AG20443 (cell line): ENCODE measurements around the gene KRT3.
"Not testable (repeated sequence)": the region's sequence is repeated elsewhere in the genome, so short reads cannot be mapped to it uniquely, and the experiment has no call there.

Experiments used
- DNase-seq: peaks from one replicate; pipeline ENCODE4 v3.0.0; 2012; ENCODE audit warnings: low spot score, mixed read lengths

The KRT3 gene

DNA sequence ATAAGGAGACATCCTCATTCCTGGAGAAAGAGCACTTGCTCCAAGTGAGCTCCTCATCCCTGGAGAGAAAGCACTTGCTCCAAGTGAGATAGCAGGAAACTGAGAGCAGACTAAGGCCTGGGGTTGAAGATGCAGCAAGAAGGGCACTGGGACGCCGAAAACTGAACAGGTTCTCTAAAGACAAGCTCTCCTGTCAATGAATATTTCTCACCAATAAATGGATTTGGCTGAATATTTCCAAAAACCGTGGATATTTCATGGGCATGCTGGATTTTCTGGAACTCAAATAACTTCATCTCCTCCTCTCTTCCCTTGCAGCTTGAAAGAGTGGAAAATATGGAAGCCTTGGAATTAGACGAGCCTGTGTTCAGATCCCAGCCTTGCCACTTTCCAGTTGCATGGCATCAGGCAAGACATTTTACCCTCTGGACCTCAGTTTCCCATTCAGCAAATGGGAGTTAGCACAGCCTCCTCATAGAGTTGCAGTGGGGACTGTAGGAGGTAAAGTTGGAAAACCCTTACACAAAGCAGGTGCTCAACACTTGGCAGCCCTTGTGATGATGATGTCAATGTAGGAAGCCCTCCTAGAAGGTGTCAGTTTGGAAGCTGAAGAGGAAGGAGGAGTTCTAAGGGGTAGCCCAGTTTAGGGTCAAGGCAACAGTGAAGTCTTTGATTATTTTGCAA is 14.4 kb downstream of the KRT3 start:
- no peak for DNase-seq

DNA sequence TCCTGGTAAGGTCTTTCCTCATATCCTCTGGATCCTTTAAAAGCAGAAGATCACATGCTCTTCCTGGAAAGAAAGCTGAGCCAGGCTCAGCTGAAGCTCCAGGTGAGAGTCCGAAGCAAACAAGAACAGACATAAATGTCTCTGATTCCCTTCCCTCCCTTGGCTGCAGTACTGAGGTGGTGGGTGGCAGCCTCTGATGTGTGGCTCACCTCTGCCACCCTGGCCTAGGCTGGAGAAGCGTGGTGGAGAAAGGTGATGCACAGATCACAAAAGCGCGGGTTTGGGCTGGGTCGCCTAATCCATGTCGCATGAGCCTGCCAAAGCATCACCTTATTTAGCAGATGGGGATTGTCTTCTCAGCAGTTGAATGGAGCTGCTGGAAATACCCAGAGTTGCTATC is 16.0 kb downstream of the KRT3 start:
- DNase-seq, result no peak

DNA sequence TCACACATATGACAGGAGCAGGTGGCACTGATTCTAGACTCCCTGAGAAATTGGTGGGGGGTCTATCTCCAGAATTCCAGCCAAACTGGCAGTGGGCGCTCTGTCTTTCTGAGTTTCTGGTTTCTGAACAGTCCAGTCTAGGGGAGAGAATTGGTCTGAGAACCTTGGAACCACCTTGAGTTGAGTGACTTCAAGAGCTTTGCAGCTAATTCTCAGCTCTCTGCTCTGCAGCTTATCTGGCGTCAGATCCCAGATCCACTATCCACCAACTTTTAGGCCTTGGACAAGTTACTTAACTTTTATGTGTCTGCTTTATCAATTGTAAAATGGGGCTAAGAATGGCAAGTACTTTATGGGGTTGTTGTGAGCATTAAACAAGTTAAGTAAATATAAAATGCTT is 17.1 kb downstream of the KRT3 start:
- no peak for DNase-seq

- DNase-seq, result no peak
Measured at GRCh38 chr12:52777566-52777965, 18.4 kb downstream of the KRT3 start.

DNA sequence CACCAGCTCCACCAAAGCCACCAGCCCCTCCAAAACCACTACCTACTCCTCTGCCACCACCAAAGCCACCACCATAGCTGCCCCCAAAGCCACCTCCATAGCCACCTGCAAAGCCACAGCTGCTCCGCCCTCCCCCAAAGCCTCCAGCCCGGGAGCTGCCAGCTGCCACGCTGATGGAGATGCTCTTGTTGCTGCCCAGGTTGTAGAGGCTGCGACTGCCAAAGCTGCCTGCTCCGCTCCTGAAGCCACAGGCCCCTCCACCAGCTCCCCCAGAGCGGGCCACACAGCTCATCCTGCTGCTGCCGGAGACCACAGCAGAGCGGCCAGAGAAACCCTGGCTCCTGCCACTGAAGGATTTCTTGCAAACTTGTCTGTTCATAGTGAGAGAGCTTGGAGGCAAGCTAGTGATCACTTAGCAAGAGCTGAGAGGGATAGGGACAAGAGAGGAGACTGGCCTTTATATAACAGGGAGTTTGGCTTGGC is 19.0 kb downstream of the KRT3 start, which contains the start of gene KRT76:
TSS of gene KRT76 (minus strand) at position 433 of the 483 bp plus-strand sequence. CDS start at position 379, 54 bp downstream.
- no peak for DNase-seq

- DNase-seq, result no peak
Measured at GRCh38 chr12:52776435-52776834, 19.5 kb downstream of the KRT3 start.

DNA sequence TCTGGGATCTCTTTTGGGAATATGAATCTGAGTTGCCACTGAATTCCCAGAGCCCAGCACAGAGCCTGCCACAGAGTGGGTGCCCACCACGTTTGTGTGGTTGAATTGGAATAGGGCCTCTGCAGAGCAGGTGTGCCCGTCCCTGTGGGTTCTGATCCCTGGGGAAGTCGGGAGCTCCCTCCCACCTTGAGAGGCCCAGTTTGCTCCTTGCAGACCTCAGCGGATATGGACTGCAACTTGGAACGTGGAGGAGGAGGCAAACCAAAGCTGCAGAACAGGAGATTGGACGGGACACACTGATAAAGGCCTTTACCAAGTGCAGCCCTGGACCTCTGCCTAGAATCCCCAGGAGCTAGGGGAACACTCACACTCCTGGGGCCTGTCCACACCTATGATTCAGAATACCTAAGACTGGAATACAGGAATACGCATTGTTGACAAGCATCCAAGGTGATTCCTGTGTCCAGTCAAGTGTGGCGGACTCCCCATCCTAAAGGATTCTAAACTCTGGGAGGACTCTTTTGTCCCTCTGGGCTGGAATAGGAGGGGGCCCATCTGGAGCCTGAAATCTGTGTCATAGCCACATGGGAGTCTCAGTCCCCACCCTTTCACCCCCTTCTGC is 21.2 kb downstream of the KRT3 start:
- DNase-seq, result no peak

DNA sequence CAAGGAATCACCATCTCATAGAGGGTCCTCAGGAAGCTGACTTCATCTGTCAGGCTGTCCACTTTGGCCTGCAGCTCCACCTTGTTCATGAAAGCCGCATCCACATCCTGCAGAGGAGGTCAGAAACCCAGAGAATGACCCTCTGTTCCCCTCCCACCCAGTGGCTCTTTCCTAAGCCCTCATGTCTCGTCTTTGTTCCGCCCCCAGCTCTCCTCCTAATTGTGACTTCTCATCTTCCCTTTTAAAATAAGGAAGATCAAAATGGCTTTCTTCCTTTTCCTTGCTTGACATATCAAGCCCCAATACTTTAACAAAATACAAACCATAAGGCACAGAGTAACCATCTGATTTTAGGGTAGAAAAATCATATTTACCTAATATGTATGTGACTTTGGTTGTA is 23.1 kb downstream of the KRT3 start:
- no peak for DNase-seq

GRCh38 chr12:52772188-52772587 is 23.7 kb downstream of the KRT3 start:
- DNase-seq, result no peak

DNA sequence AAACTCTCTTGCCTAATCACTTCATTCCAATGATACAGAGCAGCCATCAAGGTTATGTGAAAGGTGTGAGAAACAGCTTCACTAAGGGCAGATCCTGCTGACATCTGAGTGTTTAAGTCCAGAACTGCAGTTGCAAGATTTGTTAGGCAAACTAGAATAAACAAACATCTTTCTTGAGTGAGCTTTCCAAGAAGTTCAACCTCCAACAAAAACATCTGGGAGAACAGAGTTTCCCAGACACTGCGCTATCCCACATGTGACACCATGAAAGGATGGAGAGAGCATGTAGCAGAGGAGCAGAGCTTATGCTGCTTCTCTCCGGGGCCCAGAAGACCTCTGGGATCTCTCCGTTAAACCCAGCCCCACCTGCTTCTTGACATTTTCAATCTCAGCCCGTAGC is 24.4 kb downstream of the KRT3 start:
- DNase-seq, result no peak

DNA sequence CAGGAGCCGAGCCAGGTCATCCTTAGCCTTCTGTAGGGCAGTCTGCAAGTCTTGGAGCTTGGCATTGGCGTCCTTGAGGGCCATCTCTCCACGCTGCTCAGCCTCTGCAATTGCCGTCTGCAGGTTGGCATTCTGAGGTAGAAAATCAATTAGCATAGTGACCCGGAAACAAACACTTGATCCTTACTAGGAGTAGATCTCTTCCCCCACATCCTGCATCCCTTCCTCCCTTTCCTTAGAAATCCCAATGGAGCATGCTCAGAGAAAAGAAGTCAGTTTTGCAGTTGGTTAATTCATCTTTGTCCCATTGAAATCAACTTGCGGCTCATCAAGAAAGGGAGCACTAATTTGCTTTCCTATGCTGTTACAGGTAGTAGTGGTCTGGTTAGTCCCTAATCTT is 24.8 kb downstream of the KRT3 start:
- DNase-seq, result no peak

GRCh38 chr12:52769946-52770345 is 26.0 kb downstream of the KRT3 start:
- DNase-seq, result no peak

DNA sequence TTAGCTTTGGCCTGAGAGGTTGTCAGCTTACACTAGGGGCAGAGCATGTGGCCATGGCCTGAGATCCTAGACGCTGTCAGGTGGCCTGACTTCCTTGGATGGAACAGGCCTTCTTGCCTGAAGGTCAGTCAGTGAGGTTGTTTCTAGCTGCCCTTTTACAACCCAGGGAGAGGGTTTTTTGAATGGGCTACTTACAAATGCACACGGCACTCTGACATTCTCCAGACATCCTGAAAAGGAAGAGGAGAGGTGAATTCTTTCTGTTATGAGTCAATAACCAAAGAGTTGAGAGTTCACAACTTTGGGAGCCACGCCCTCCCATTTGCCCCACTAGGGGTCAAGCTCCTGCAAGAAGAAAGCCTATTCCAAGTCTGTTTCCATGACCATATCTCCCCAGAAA is 26.6 kb downstream of the KRT3 start:
- DNase-seq, result no peak

GRCh38 chr12:52768479-52769200 is 27.3 kb downstream of the KRT3 start:
- DNase-seq, result no peak

DNA sequence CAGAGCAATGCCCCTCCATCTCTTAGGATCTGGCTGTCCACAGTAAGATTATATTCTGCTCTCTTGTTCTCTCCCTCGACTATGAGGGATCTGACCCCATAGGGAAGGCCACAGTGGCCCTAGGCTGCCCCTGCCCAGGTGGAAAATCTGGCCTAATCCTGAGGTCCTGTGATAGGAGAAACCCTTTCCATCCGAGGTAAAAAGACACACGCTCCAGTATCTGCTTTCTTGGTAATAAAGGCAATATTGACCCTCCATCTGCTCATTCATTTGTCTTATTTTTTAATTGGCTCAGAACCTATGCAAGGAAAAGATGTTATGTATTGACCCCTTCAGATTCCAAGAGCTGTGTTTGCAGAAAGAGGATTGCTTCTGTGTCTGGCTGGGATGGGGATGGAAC is 28.5 kb downstream of the KRT3 start:
- DNase-seq, result no peak

GRCh38 chr12:52767020-52767379 is 28.9 kb downstream of the KRT3 start:
- DNase-seq, result no peak

- DNase-seq, result no peak
Measured at GRCh38 chr12:52766351-52767019, 29.4 kb downstream of the KRT3 start.

DNA sequence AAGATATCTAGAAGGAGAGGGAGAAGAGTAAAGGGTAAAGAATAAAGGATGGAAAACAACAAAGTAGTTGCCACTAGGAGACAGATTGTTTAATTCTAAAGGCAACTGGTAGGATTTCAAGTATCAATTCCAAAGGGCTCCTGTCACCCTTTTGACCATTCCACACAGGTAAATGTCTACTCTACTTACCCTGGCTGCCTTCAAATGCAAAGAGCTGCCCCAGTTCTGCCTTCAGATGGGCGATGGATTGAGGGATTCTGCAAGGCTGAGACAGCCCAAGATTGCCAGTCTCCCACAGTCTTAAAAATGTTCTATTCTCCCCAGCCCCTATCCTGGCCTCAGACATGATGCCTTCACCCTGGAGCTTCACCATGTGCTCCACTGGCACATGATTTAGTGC is 30.2 kb downstream of the KRT3 start:
- no peak for DNase-seq

DNA sequence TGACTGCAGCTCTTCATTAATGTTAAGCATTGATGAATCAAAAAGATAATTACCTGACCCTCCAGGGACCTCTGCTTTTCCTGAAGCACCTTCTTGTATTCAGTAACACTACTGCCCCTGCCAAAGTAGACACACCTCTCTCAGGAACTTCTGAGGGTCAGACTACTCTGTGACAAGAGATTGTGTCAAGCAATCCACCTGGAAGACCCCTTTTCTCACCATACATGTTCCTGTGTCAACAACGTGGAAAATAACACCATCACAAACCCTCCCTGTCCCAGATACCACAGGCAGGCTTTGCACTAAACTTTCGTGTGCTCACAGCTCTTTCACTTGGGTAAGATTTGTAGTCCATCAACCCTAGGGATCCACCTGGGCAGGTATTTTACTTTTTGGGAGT is 31.9 kb downstream of the KRT3 start:
- no peak for DNase-seq

DNA sequence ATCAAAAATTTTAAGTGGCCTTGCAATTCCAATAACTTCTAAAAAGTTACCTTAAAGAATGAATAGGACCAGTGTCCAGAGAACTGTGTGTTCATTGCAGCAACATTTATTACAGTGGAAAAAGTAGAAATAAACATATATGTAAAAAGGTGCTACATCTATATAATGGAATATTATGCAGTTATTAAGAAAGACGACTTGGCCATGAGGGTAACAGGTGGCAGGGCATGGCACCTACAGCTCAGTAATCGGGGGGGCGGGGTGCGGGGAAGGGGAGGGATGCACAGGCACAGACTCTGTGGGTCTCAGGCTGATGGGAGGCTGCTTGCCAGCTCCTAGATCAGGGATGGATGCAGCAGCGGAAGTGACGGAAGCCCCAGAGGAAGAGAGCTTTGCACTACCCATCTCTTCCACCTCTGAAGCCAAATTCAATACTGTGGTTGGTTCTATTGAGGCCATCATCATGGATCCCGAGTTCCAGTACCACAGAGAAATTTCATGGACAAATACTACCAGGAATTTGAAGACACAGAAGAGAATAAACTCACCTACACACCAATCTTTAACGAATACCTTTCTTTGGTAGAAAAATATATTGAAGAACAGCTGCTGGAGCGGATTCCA is 32.8 kb downstream of the KRT3 start:
- no peak for DNase-seq

DNA sequence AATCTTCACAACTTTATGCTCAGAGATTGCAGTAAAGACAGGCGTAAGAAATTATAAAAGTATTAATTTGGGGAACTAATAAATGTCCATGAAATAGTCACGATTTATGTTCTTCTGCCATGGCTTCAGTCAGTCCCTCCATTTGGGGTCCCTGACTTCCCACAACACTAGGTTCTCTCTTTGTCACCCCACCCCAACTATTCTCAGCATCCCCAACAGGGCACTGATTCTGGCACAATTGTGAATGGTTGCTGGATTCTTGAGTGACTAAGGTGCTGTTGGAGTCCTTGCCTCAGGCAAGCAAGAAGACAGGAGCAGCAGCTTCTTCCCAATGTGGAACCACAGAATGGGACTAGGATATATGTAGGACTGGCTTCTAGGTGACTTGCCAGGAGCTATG is 34.1 kb downstream of the KRT3 start:
- no peak for DNase-seq

- not testable (repeated sequence) for DNase-seq
Measured at GRCh38 chr12:52761218-52761617, 34.7 kb downstream of the KRT3 start.
